Hindlimb muscle (tissue), 1 donor: Measurements from ENCODE around the gene FGF22. TPM values are rescaled to one million over a fixed set of nuclear protein-coding genes. Genes with fewer than 3 reads are reported as not detected.
"Not testable (repeated sequence)": the region's sequence is repeated elsewhere in the genome, so short reads cannot be mapped to it uniquely, and the experiment has no call there.

Experiments
- DNase-seq: peaks from one replicate; pipeline ENCODE4 v3.0.0-alpha.2; 2013
- polyA plus RNA-seq: library from polyadenylated mRNA; unstranded; fragments of 120-200 nt; gene quantifications from one replicate; pipeline ENCODE4 v1.2.1, GENCODE V29; 2013; ENCODE audit not compliant: insufficient read length

The FGF22 gene
- polyA plus RNA-seq, 1 donor = 0.28 TPM

GRCh38 chr19:607301-608154 lies 32.2 kb upstream of the FGF22 start:
- DNase-seq = no peak

- no peak for DNase-seq
Observed at GRCh38 chr19:608155-609003, 31.3 kb upstream of the FGF22 start.

- DNase-seq = no peak
Observed at GRCh38 chr19:609004-609346, 30.7 kb upstream of the FGF22 start.

- no peak for DNase-seq
Observed at GRCh38 chr19:610071-610800, 29.4 kb upstream of the FGF22 start.

GRCh38 chr19:610801-611480 lies 28.7 kb upstream of the FGF22 start:
- peak; percentile 46 for DNase-seq

GRCh38 chr19:611481-611868 lies 28.2 kb upstream of the FGF22 start:
- DNase-seq = no peak

GRCh38 chr19:612941-613340 lies 26.7 kb upstream of the FGF22 start:
- DNase-seq = no peak

- no peak for DNase-seq
Observed at GRCh38 chr19:613732-614567, 25.7 kb upstream of the FGF22 start.

GRCh38 chr19:615619-616018 lies 24.1 kb upstream of the FGF22 start:
- DNase-seq = no peak

- no peak for DNase-seq
Observed at GRCh38 chr19:616062-616700, 23.5 kb upstream of the FGF22 start.

GRCh38 chr19:616747-617526 lies 22.7 kb upstream of the FGF22 start:
- no peak for DNase-seq

GRCh38 chr19:617551-618246 lies 22.0 kb upstream of the FGF22 start:
- DNase-seq = no peak

- no peak for DNase-seq
Observed at GRCh38 chr19:618247-618619, 21.4 kb upstream of the FGF22 start.

- DNase-seq = no peak
Observed at GRCh38 chr19:618674-619285, 20.9 kb upstream of the FGF22 start.

- no peak for DNase-seq
Observed at GRCh38 chr19:619286-620002, 20.2 kb upstream of the FGF22 start.

GRCh38 chr19:620166-620862 lies 19.4 kb upstream of the FGF22 start:
- DNase-seq = no peak

- not testable (repeated sequence) for DNase-seq
Observed at GRCh38 chr19:621191-621590, 18.5 kb upstream of the FGF22 start.

GRCh38 chr19:621819-622218 lies 17.9 kb upstream of the FGF22 start:
- DNase-seq = no peak
